ENCODE measurements around the gene PGM5.

GRCh38 chr9:68431307-68431706 lies 74.9 kb downstream of the PGM5 start:
- no peak for TF ChIP-seq CTCF (conservative IDR thresholded peaks at IDR 0.05; ENCODE audit: low read depth, low read length)
- no peak for TF ChIP-seq EZH2 (IDR thresholded peaks at IDR 0.05; ENCODE audit: borderline replicate concordance, low read depth, low read length, poor library complexity, severe bottlenecking)

All from A673 (cell line).